MCF 10A (cell line): ENCODE measurements around the gene RRP9. TPM values are rescaled to one million over a fixed set of nuclear protein-coding genes. Genes with fewer than 3 reads are reported as not detected.

ENCODE experiments used
- BruUV-seq: library from RNA; stranded (reverse); fragments of 400-500 nt; replicated peaks from 2 replicates; lab custom pipeline; 2021; lab: Mats Ljungman, UMichigan
- CTCF ChIA-PET: fragments of 300-600 bp; sonication (Branson Sonifier 250); formaldehyde crosslinking; extraction: SDS; loops from one replicate; lab custom pipeline; 2021; ENCODE audit warnings: antibody characterized with exemption, inconsistent platforms; lab: Yijun Ruan, JAX
- POLR2A ChIA-PET: fragments of 300-600, 350-650 bp; sonication (Branson Sonifier 250); formaldehyde crosslinking; extraction: SDS; loops from one replicate; lab custom pipeline; 2020; ENCODE audit warnings: antibody characterized with exemption, inconsistent platforms; lab: Yijun Ruan, JAX
- DNase-seq: peaks from one replicate; pipeline ENCODE4 v3.0.0-alpha.2; 2018; ENCODE audit not compliant: unreplicated experiment
- H3K27ac Mint-ChIP-seq: one replicate; pipeline ENCODE4 v1.8.0; 2022; ENCODE audit warnings: mild to moderate bottlenecking, low read depth, mixed read lengths; ENCODE audit not compliant: unreplicated experiment
- H3K27me3 Mint-ChIP-seq: one replicate; pipeline ENCODE4 v1.8.0; 2022; ENCODE audit warnings: mixed read lengths; ENCODE audit not compliant: insufficient read depth, unreplicated experiment
- H3K36me3 Mint-ChIP-seq: one replicate; pipeline ENCODE4 v1.8.0; 2022; ENCODE audit warnings: mild to moderate bottlenecking, moderate library complexity, mixed read lengths; ENCODE audit not compliant: insufficient read depth, unreplicated experiment
- H3K4me1 Mint-ChIP-seq: one replicate; pipeline ENCODE4 v1.8.0; 2022; ENCODE audit warnings: mixed read lengths; ENCODE audit not compliant: insufficient read depth, unreplicated experiment
- H3K4me3 Mint-ChIP-seq: one replicate; pipeline ENCODE4 v1.8.0; 2022; ENCODE audit warnings: mild to moderate bottlenecking, moderate library complexity, mixed read lengths; ENCODE audit not compliant: unreplicated experiment
- H3K9me3 Mint-ChIP-seq: one replicate; pipeline ENCODE4 v1.8.0; 2022; ENCODE audit warnings: mixed read lengths; ENCODE audit not compliant: unreplicated experiment
- intact Hi-C: fragments of 100-400 bp; cut with micrococcal nuclease; formaldehyde crosslinking; loops from 2 replicates; pipeline ENCODE4 v1.14.1; 2022
- total RNA-seq: library from RNA; stranded (reverse); gene quantifications from 2 replicates; pipeline ENCODE4 v1.2.3, GENCODE V29; 2022
- TF ChIP-seq, protein P1 (sequence below): fragments of 200-600 bp; IDR thresholded peaks from one replicate; pipeline ENCODE4 v1.8.0; 2022; ENCODE audit warnings: antibody characterized with exemption, mild to moderate bottlenecking; ENCODE audit not compliant: unreplicated experiment

The RRP9 gene
- total RNA-seq, 1 experiment from 2014 or later, result 80.2 TPM

DNA sequence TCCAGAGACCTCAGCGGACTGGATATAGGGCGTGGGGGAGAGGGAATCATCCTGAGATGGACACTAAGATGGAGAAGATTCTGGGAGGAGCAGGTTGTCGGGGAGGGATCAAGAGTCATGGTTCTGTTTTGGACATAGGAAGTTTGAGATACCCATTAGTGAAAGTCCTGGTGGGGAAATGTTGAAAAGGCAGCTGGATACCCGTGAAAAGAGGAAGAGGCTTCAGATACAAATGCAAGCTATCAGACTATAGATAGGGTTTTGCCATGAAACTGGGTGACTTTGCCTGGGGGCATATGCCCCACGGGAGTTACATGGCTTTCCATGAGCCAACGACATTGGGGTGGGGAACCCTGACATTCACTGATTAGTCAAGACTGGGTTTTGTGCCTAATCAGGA is 12.4 kb upstream of the RRP9 start:
- intact Hi-C loops, result no loop called here
- H3K4me3 Mint-ChIP-seq, result no peak overlapping the region
- ChIA-PET POLR2A (interaction anchor here (1.2 kb wide), 1 partner anchor 42 kb away, joined by 4 read pairs; the partner anchor contains the start of gene RPL29), CTCF (interaction anchor here (0.6 to 2.3 kb wide), 2 partner anchors 12 to 418 kb away, joined by 3 to 13 read pairs; partner anchors contain the start of genes PARP3 and RRP9)
- BruUV-seq, result no TSS peak
- peaks cover 14% of the 10 kb centered on the region for H3K4me1 Mint-ChIP-seq
- TF ChIP-seq, protein P1, sequence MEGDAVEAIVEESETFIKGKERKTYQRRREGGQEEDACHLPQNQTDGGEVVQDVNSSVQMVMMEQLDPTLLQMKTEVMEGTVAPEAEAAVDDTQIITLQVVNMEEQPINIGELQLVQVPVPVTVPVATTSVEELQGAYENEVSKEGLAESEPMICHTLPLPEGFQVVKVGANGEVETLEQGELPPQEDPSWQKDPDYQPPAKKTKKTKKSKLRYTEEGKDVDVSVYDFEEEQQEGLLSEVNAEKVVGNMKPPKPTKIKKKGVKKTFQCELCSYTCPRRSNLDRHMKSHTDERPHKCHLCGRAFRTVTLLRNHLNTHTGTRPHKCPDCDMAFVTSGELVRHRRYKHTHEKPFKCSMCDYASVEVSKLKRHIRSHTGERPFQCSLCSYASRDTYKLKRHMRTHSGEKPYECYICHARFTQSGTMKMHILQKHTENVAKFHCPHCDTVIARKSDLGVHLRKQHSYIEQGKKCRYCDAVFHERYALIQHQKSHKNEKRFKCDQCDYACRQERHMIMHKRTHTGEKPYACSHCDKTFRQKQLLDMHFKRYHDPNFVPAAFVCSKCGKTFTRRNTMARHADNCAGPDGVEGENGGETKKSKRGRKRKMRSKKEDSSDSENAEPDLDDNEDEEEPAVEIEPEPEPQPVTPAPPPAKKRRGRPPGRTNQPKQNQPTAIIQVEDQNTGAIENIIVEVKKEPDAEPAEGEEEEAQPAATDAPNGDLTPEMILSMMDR, result no peak
- no peak overlapping the region for H3K27ac Mint-ChIP-seq
- no peaks in the 10 kb centered on the region for H3K27me3 Mint-ChIP-seq
- no peaks in the 10 kb centered on the region for H3K9me3 Mint-ChIP-seq
- no peaks in the 10 kb centered on the region for H3K36me3 Mint-ChIP-seq
- DNase-seq, result no peak

DNA sequence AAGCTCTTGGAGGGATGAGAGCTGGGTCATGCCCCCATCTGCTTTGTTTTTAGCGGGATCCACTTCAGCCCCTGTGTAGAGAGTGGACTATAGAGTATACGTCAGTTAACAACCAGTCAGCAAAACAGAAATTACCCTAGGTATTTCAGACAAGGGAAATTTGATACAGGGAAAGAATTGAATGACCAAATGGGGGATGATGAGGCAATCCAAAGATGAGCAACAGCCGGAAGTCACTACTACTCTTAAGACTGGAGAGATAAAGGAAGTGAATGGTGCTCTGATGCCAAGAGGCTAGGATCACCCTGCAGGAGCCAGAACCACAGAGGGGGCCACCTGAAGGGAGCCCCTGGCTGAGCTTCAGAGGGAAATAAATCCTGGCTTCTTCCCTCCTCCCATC is 11.7 kb upstream of the RRP9 start:
- DNase-seq, result peak; percentile 78
- H3K36me3 Mint-ChIP-seq, result no peaks in the 10 kb centered on the region
- no peaks in the 10 kb centered on the region for H3K9me3 Mint-ChIP-seq
- no TSS peak for BruUV-seq
- H3K4me1 Mint-ChIP-seq, result peaks cover 14% of the 10 kb centered on the region
- POLR2A ChIA-PET, result no interaction called here
- CTCF ChIA-PET, result interaction anchor here (0.6 to 2.3 kb wide), 3 partner anchors 11 to 19 kb away, joined by 3 to 13 read pairs (median 4); partner anchors contain the start of genes PARP3 and RRP9
- H3K27me3 Mint-ChIP-seq, result no peaks in the 10 kb centered on the region
- TF ChIP-seq, protein P1, result no peak
- H3K27ac Mint-ChIP-seq, result peak overlapping the region; percentile 5
- no peak overlapping the region for H3K4me3 Mint-ChIP-seq
- intact Hi-C loops, result no loop called here

DNA sequence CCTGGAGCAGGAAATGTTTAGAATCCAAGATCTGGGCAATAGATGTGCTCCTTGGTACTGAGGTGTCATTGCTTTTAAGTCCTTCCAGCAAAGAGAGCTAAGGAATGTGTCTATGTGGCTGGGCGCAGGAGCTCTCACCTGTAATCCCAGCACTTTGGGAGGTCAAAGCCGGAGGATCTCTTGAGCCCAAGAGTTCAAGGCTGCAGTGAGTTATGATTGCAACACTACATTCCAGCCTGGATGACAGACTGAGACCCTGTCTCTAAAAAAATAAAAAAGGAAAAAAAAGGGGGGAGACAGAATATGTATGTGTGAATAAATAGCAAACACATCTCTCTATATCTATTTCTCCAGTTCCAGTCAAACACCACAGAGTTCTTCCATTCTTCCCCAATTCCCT is 9.2 kb upstream of the RRP9 start:
- CTCF ChIA-PET, result interaction anchor here (0.6 to 2.0 kb wide), 4 partner anchors 9 to 102 kb away, joined by 4 to 6 read pairs (median 4); partner anchors contain the start of genes ABHD14B, PARP3 and RRP9
- Mint-ChIP-seq H3K4me3 (no peak overlapping the region), H3K4me1 (peaks cover 14% of the 10 kb centered on the region), H3K9me3 (no peaks in the 10 kb centered on the region), H3K27me3 (no peaks in the 10 kb centered on the region), H3K36me3 (no peaks in the 10 kb centered on the region), H3K27ac (no peak overlapping the region)
- no TSS peak for BruUV-seq
- TF ChIP-seq, protein P1, result no peak
- no peak for DNase-seq
- intact Hi-C loops, result no loop called here
- POLR2A ChIA-PET, result interaction anchor here (0.7 to 1.1 kb wide), 3 partner anchors 8 to 140 kb away, joined by 4 to 5 read pairs (median 4); partner anchors contain the start of gene RRP9

DNA sequence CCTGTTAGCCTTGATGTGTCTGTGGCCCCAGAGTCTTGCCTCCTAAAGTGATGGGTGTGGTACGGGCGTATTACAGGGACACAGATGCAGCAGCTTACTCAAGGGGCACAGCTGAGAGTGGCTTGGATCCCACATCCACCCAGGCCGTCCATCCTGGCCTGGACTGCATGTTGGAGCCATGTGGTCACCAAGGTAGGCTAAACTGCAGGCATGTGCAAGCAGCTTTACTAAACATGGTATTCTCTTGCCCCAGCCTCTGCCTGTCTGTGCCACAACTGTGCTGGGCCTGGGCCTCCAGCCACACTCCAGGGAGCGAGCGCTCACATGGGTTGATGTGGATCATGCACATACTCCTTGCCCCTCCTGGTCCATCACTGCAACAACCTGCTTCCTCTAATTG is 7.4 kb upstream of the RRP9 start:
- peaks cover 13% of the 10 kb centered on the region for H3K4me1 Mint-ChIP-seq

More for the DNA sequence above, 7.4 kb upstream of the RRP9 start:
- H3K36me3 Mint-ChIP-seq, result peaks cover 2% of the 10 kb centered on the region
- POLR2A ChIA-PET, result no interaction called here
- H3K9me3 Mint-ChIP-seq, result no peaks in the 10 kb centered on the region
- H3K27me3 Mint-ChIP-seq, result no peaks in the 10 kb centered on the region
- TF ChIP-seq, protein P1, result no peak
- intact Hi-C loops, result no loop called here
- no peak overlapping the region for H3K27ac Mint-ChIP-seq
- no peak for DNase-seq
- H3K4me3 Mint-ChIP-seq, result no peak overlapping the region
- no TSS peak for BruUV-seq
- CTCF ChIA-PET, result no interaction called here
